ENCODE measurements around the gene ATRN.

Gene ATRN

DNA sequence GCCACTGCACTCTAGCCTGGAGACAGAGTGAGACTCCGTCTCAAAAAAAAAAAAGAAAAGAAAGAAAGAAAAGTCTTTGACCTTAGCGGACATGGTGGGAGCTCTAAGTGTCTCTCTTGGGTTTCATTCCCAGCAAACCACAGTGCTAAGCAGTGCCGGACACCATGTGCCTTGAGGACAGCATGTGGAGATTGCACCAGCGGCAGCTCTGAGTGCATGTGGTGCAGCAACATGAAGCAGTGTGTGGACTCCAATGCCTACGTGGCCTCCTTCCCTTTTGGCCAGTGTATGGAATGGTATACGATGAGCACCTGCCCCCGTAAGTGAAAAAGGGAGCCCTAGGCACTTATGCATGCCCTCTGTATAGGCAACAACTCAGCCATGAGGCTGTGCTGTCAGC, 112.9 kb downstream of the ATRN start:
- no peaks in the 10 kb centered on the region for H3K4me1 ChIP-seq (ENCODE audit: insufficient read depth, low read length, poor library complexity, severe bottlenecking)
- H3K9me3 ChIP-seq (ENCODE audit: insufficient read depth, low read depth, low read length), result no peaks in the 10 kb centered on the region
- no peaks in the 10 kb centered on the region for H4K20me1 ChIP-seq (ENCODE audit: insufficient read depth, low read length, poor library complexity, severe bottlenecking)
- no peak overlapping the region for H2AFZ ChIP-seq (ENCODE audit: low read length)
- no peak overlapping the region for H3K4me2 ChIP-seq (ENCODE audit: low read depth, low read length, poor library complexity, severe bottlenecking)
- no peaks in the 10 kb centered on the region for H3K9me2 ChIP-seq (replicated peaks; ENCODE audit: low read depth, low read length)
- H3K9ac ChIP-seq (ENCODE audit: low read depth, low read length, poor library complexity, severe bottlenecking), result no peak overlapping the region
- no peaks in the 10 kb centered on the region for H3F3A ChIP-seq (ENCODE audit: low read depth)
- H3K79me2 ChIP-seq (ENCODE audit: insufficient read depth, low read length), result no peaks in the 10 kb centered on the region
- H3K27me3 ChIP-seq (ENCODE audit: insufficient read depth, low read length, poor library complexity, severe bottlenecking), result no peaks in the 10 kb centered on the region
- no peak for TF ChIP-seq EZH2phosphoT487 (IDR thresholded peaks at IDR 0.05; ENCODE audit: borderline replicate concordance)
- TF ChIP-seq, protein P1, sequence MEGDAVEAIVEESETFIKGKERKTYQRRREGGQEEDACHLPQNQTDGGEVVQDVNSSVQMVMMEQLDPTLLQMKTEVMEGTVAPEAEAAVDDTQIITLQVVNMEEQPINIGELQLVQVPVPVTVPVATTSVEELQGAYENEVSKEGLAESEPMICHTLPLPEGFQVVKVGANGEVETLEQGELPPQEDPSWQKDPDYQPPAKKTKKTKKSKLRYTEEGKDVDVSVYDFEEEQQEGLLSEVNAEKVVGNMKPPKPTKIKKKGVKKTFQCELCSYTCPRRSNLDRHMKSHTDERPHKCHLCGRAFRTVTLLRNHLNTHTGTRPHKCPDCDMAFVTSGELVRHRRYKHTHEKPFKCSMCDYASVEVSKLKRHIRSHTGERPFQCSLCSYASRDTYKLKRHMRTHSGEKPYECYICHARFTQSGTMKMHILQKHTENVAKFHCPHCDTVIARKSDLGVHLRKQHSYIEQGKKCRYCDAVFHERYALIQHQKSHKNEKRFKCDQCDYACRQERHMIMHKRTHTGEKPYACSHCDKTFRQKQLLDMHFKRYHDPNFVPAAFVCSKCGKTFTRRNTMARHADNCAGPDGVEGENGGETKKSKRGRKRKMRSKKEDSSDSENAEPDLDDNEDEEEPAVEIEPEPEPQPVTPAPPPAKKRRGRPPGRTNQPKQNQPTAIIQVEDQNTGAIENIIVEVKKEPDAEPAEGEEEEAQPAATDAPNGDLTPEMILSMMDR (conservative IDR thresholded peaks at IDR 0.05; ENCODE audit: low read length), result no peak
- peaks cover 48% of the 10 kb centered on the region; the same call in 1 of the 2 replicates for H3K36me3 ChIP-seq (ENCODE audit: insufficient read depth, low read length)
- H3K4me3 ChIP-seq (ENCODE audit: low read length, poor library complexity, severe bottlenecking), result no peak overlapping the region

DNA sequence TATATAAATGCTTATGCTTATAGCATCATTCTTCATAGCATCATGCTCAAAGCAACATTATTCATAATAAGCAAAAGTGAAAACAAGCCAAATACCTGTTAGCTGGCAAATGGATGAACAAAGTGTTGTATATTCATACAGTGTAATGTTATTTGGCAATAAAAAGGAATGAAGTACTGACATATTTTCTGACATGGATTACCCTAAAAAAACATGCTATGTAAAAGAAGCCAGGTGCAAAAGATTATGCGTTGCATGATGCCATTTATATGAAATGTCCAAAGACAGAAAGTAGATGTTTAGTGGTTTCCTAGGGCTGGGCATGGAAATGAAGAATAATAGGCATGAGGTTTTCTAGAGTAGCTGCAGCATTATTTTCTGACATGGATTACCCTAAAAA, 115.3 kb downstream of the ATRN start:
- peaks cover 49% of the 10 kb centered on the region; the same call in 1 of the 2 replicates for H3K36me3 ChIP-seq (ENCODE audit: insufficient read depth, low read length)
- no peak for TF ChIP-seq EZH2phosphoT487 (IDR thresholded peaks at IDR 0.05; ENCODE audit: borderline replicate concordance)
- TF ChIP-seq, protein P1 (conservative IDR thresholded peaks at IDR 0.05; ENCODE audit: low read length), result no peak
- H3F3A ChIP-seq (ENCODE audit: low read depth), result no peaks in the 10 kb centered on the region
- no peak overlapping the region for H2AFZ ChIP-seq (ENCODE audit: low read length)
- no peak overlapping the region for H3K9ac ChIP-seq (ENCODE audit: low read depth, low read length, poor library complexity, severe bottlenecking)
- no peak overlapping the region for H3K4me3 ChIP-seq (ENCODE audit: low read length, poor library complexity, severe bottlenecking)
- H4K20me1 ChIP-seq (ENCODE audit: insufficient read depth, low read length, poor library complexity, severe bottlenecking), result no peaks in the 10 kb centered on the region
- no peaks in the 10 kb centered on the region for H3K4me1 ChIP-seq (ENCODE audit: insufficient read depth, low read length, poor library complexity, severe bottlenecking)
- H3K4me2 ChIP-seq (ENCODE audit: low read depth, low read length, poor library complexity, severe bottlenecking), result no peak overlapping the region
- H3K9me2 ChIP-seq (replicated peaks; ENCODE audit: low read depth, low read length), result no peaks in the 10 kb centered on the region
- no peaks in the 10 kb centered on the region for H3K27me3 ChIP-seq (ENCODE audit: insufficient read depth, low read length, poor library complexity, severe bottlenecking)
- no peaks in the 10 kb centered on the region for H3K9me3 ChIP-seq (ENCODE audit: insufficient read depth, low read depth, low read length)
- no peaks in the 10 kb centered on the region for H3K79me2 ChIP-seq (ENCODE audit: insufficient read depth, low read length)

DNA sequence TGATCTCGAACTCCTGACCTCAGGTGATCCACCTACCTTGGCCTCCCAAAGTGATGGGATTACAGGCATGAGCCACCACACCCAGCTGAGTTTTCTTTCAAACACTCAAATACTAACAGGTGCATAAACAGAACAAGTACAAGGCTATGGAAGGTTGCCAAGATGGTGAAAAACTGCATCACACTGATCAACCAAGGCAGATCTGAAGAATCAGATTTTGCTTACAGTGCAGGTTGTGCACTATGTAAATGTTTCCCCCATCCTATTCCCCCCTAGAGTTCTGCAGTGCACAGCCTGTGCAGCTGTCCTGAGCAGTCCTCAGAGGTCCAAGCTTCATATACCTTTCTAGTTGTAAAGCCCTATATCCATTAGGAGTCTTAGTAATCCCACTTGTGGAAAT, 119.3 kb downstream of the ATRN start:
- Histone ChIP-seq H3K4me3 (ENCODE audit: low read length, poor library complexity, severe bottlenecking) (no peak overlapping the region), H3K9me2 (replicated peaks; ENCODE audit: low read depth, low read length) (no peaks in the 10 kb centered on the region), H4K20me1 (ENCODE audit: insufficient read depth, low read length, poor library complexity, severe bottlenecking) (no peaks in the 10 kb centered on the region), H3K9ac (ENCODE audit: low read depth, low read length, poor library complexity, severe bottlenecking) (no peak overlapping the region), H3K79me2 (ENCODE audit: insufficient read depth, low read length) (no peaks in the 10 kb centered on the region), H3K4me2 (ENCODE audit: low read depth, low read length, poor library complexity, severe bottlenecking) (no peak overlapping the region), H3K27me3 (ENCODE audit: insufficient read depth, low read length, poor library complexity, severe bottlenecking) (no peaks in the 10 kb centered on the region), H3K9me3 (ENCODE audit: insufficient read depth, low read depth, low read length) (no peaks in the 10 kb centered on the region), H2AFZ (ENCODE audit: low read length) (no peak overlapping the region), H3K36me3 (ENCODE audit: insufficient read depth, low read length) (peaks cover 52% of the 10 kb centered on the region; the same call in 1 of the 2 replicates), H3F3A (ENCODE audit: low read depth) (no peaks in the 10 kb centered on the region), H3K4me1 (ENCODE audit: insufficient read depth, low read length, poor library complexity, severe bottlenecking) (no peaks in the 10 kb centered on the region)
- TF ChIP-seq, protein P1 (conservative IDR thresholded peaks at IDR 0.05; ENCODE audit: low read length), result no peak
- TF ChIP-seq EZH2phosphoT487 (IDR thresholded peaks at IDR 0.05; ENCODE audit: borderline replicate concordance), result no peak

All from Loucy (cell line).